Neural cell (in vitro differentiated cells): Measurements from ENCODE around the gene ZC3H12C.

Experiments
- CTCF ChIP-seq: fragments of 450-650 bp; IDR thresholded peaks from 2 replicates; pipeline ENCODE4 v1.5.1; 2014; ENCODE audit warnings: antibody characterized with exemption, mild to moderate bottlenecking, moderate library complexity; ENCODE audit not compliant: poor library complexity, severe bottlenecking
- EP300 ChIP-seq: fragments of 450-650 bp; conservative IDR thresholded peaks from 2 replicates; pipeline ENCODE4 v1.6.1; 2014; ENCODE audit warnings: antibody characterized with exemption, mild to moderate bottlenecking, moderate library complexity; ENCODE audit not compliant: poor library complexity, severe bottlenecking
- POLR2AphosphoS5 ChIP-seq: IDR thresholded peaks from 2 replicates; pipeline ENCODE4 v1.6.1; 2012
- RAD21 ChIP-seq: fragments of 450-650 bp; conservative IDR thresholded peaks from 2 replicates; pipeline ENCODE4 v1.6.1; 2014; ENCODE audit warnings: antibody characterized with exemption, mild to moderate bottlenecking, moderate library complexity

GRCh38 chr11:110074499-110074898 is 18.7 kb upstream of the ZC3H12C start:
- no peak for TF ChIP-seq RAD21
- TF ChIP-seq CTCF, result no peak
- TF ChIP-seq POLR2AphosphoS5, result no peak
- TF ChIP-seq EP300, result no peak
